PC-9 (cell line): ENCODE data around the gene PRR15L. TPM values are rescaled to one million over a fixed set of nuclear protein-coding genes. Genes with fewer than 3 reads are reported as not detected.

Experiments used
- BruUV-seq: library from RNA; stranded (reverse); fragments of 400-500 nt; replicated peaks from 2 replicates; lab custom pipeline; 2021; lab: Mats Ljungman, UMichigan
- CTCF ChIA-PET: fragments of 300-600 bp; sonication (Branson Sonifier 250); formaldehyde crosslinking; loops from one replicate; lab custom pipeline; 2022; ENCODE audit warnings: antibody characterized with exemption; lab: Charles Lee
- POLR2A ChIA-PET: fragments of 300-600 bp; sonication (Branson Sonifier 250); formaldehyde crosslinking; loops from one replicate; lab custom pipeline; 2022; ENCODE audit warnings: antibody characterized with exemption; ENCODE audit not compliant: unreplicated experiment; lab: Charles Lee
- DNase-seq, 2 experiments: peaks; one replicate each; pipeline versions ENCODE4 v3.0.0 to v3.0.0-alpha.2; 2015 to 2022; ENCODE audit warnings: mixed read lengths in 1 of 2
- H2AFZ ChIP-seq: fragments of 200-600 bp; sonication (generic); 2 replicates; pipeline ENCODE4 v1.8.1; 2017; ENCODE audit warnings: antibody characterized with exemption
- H3F3A ChIP-seq: fragments of 200-600 bp; sonication (generic); 2 replicates; pipeline ENCODE4 v1.8.1; 2017; ENCODE audit warnings: antibody characterized with exemption, mild to moderate bottlenecking, low read depth; ENCODE audit not compliant: insufficient read depth
- H3K27ac ChIP-seq: fragments of 200-600 bp; sonication (generic); 2 replicates; pipeline ENCODE4 v1.6.1; 2016; ENCODE audit warnings: mixed run types
- H3K27me3 ChIP-seq: fragments of 200-600 bp; sonication (generic); 2 replicates; pipeline ENCODE4 v1.6.1; 2016; ENCODE audit warnings: low read depth, mixed run types; ENCODE audit not compliant: insufficient read depth
- H3K36me3 ChIP-seq: fragments of 200-600 bp; sonication (generic); 2 replicates; pipeline ENCODE4 v1.6.1; 2016; ENCODE audit warnings: low read depth, mixed run types
- H3K4me1 ChIP-seq: fragments of 200-600 bp; sonication (generic); replicated peaks from 2 replicates; pipeline ENCODE4 v1.6.1; 2016; ENCODE audit warnings: mixed run types; ENCODE audit not compliant: insufficient read depth
- H3K4me2 ChIP-seq: fragments of 200-600 bp; sonication (generic); 2 replicates; pipeline ENCODE4 v1.6.1; 2017; ENCODE audit warnings: mixed run types
- H3K4me3 ChIP-seq: fragments of 200-600 bp; sonication (generic); 2 replicates; pipeline ENCODE4 v1.6.1; 2016; ENCODE audit warnings: mixed run types
- H3K79me2 ChIP-seq: fragments of 200-600 bp; sonication (generic); 2 replicates; pipeline ENCODE4 v1.6.1; 2017; ENCODE audit warnings: low read depth, mixed run types
- H3K9me2 ChIP-seq: fragments of 200-600 bp; sonication (generic); 2 replicates; pipeline ENCODE4 v1.8.1; 2017; ENCODE audit warnings: mild to moderate bottlenecking; ENCODE audit not compliant: insufficient read depth
- H3K9me3 ChIP-seq: fragments of 200-600 bp; sonication (generic); 2 replicates; pipeline ENCODE4 v1.8.1; 2016; ENCODE audit warnings: low read depth; ENCODE audit not compliant: insufficient read depth
- H4K20me1 ChIP-seq: fragments of 200-600 bp; sonication (generic); 2 replicates; pipeline ENCODE4 v1.8.1; 2017; ENCODE audit not compliant: insufficient read depth
- CTCF ChIP-seq: fragments of 200-600 bp; sonication (generic); conservative IDR thresholded peaks from 2 replicates; pipeline ENCODE4 v1.6.1; 2017; ENCODE audit warnings: mixed run types, antibody characterized with exemption, mild to moderate bottlenecking, moderate library complexity
- EZH2 ChIP-seq: fragments of 200-600 bp; sonication (generic); IDR thresholded peaks from 2 replicates; pipeline ENCODE4 v1.8.0; 2017; ENCODE audit warnings: antibody characterized with exemption, low read depth
- intact Hi-C: fragments of 100-400 bp; cut with micrococcal nuclease; formaldehyde crosslinking; loops from one replicate; pipeline ENCODE4 v1.10.0; 2022; ENCODE audit not compliant: unreplicated experiment
- total RNA-seq: library from RNA; stranded (reverse); gene quantifications from 2 replicates; pipeline ENCODE4 v1.2.3, GENCODE V29; 2021

PRR15L gene
- total RNA-seq, 1 experiment from 2014 or later = 5.3 TPM

- no peak overlapping the region for H3K4me2 ChIP-seq
- intact Hi-C loops = no loop called here
- no peaks in the 10 kb centered on the region for H3K79me2 ChIP-seq
- H3K27ac ChIP-seq = no peak overlapping the region
- H3K36me3 ChIP-seq = no peaks in the 10 kb centered on the region
- H2AFZ ChIP-seq = no peak overlapping the region
- TF ChIP-seq EZH2 = no peak
- no peak for TF ChIP-seq CTCF
- no peak overlapping the region for H3K4me3 ChIP-seq
- ChIA-PET CTCF (interaction anchor here (0.7 kb wide), 1 partner anchor 14 kb away, joined by 6 read pairs; no protein-coding TSS in a partner anchor), POLR2A (no interaction called here)
- peaks cover 55% of the 10 kb centered on the region for H3K4me1 ChIP-seq
- H3K9me2 ChIP-seq = no peaks in the 10 kb centered on the region
- no peak for DNase-seq
- H3K9me3 ChIP-seq = no peaks in the 10 kb centered on the region
- peaks cover 25% of the 10 kb centered on the region; the same call in 1 of the 2 replicates for H3F3A ChIP-seq
- no peaks in the 10 kb centered on the region for H3K27me3 ChIP-seq
- no peaks in the 10 kb centered on the region for H4K20me1 ChIP-seq
- BruUV-seq = no TSS peak
Observed at GRCh38 chr17:47962901-47963300, 5.2 kb upstream of the PRR15L start.

GRCh38 chr17:47961406-47961805, 3.7 kb upstream of the PRR15L start:
- H3K4me1 ChIP-seq = peaks cover 55% of the 10 kb centered on the region
- intact Hi-C loops = no loop called here
- H2AFZ ChIP-seq = no peak overlapping the region
- H3K79me2 ChIP-seq = peaks cover 8% of the 10 kb centered on the region; the same call in 1 of the 2 replicates
- H3K4me2 ChIP-seq = no peak overlapping the region
- no peaks in the 10 kb centered on the region for H3K9me2 ChIP-seq
- peaks cover 22% of the 10 kb centered on the region; the same call in 1 of the 2 replicates for H3F3A ChIP-seq
- CTCF ChIA-PET = interaction anchor here (1.0 kb wide), 1 partner anchor 9 kb away, joined by 4 read pairs; no protein-coding TSS in a partner anchor
- H3K4me3 ChIP-seq = no peak overlapping the region
- H3K36me3 ChIP-seq = no peaks in the 10 kb centered on the region
- POLR2A ChIA-PET = interaction anchor here (0.6 kb wide), 1 partner anchor 9 kb away, joined by 3 read pairs; no protein-coding TSS in a partner anchor
- H4K20me1 ChIP-seq = no peaks in the 10 kb centered on the region
- H3K27me3 ChIP-seq = no peaks in the 10 kb centered on the region
- no peaks in the 10 kb centered on the region for H3K9me3 ChIP-seq
- TF ChIP-seq CTCF = no peak
- TF ChIP-seq EZH2 = no peak
- DNase-seq = no peak
- H3K27ac ChIP-seq = no peak overlapping the region
- BruUV-seq = no TSS peak

GRCh38 chr17:47959825-47960655, 2.4 kb upstream of the PRR15L start:
- H3K9me3 ChIP-seq = no peaks in the 10 kb centered on the region
- TF ChIP-seq CTCF (no peak), EZH2 (no peak)
- BruUV-seq = no TSS peak
- peaks cover 20% of the 10 kb centered on the region; the same call in 1 of the 2 replicates for H3K79me2 ChIP-seq
- CTCF ChIA-PET = interaction anchor here (0.9 to 1.0 kb wide), 2 partner anchors 10 kb away, joined by 3 to 4 read pairs; no protein-coding TSS in a partner anchor
- H3K27me3 ChIP-seq = no peaks in the 10 kb centered on the region
- H3K27ac ChIP-seq = peak overlapping the region; percentile 14; the same call in 1 of the 2 replicates
- peak; percentile 48 to 68 for DNase-seq
- H3K4me2 ChIP-seq = peak overlapping the region; percentile 41
- H3K9me2 ChIP-seq = no peaks in the 10 kb centered on the region
- peaks cover 62% of the 10 kb centered on the region for H3K4me1 ChIP-seq
- intact Hi-C loops = loop anchor here (1.0 kb wide), 1 partner anchor 8 kb away; no protein-coding TSS in a partner anchor
- POLR2A ChIA-PET = interaction anchor here (0.5 to 1.0 kb wide), 4 partner anchors 10 to 141 kb away, joined by 3 to 6 read pairs (median 6); no protein-coding TSS in a partner anchor
- no peaks in the 10 kb centered on the region for H4K20me1 ChIP-seq
- H3F3A ChIP-seq = peaks cover 24% of the 10 kb centered on the region; the same call in 1 of the 2 replicates
- H3K36me3 ChIP-seq = no peaks in the 10 kb centered on the region
- H3K4me3 ChIP-seq = no peak overlapping the region
- no peak overlapping the region for H2AFZ ChIP-seq
